IPS-NIHi7 (cell line): ENCODE data around the gene TAAR1.
A peak's percentile ranks its signal among the peaks of the same experiment; 100 is the strongest.
"Not testable (repeated sequence)": the region's sequence is repeated elsewhere in the genome, so short reads cannot be mapped to it uniquely, and the experiment has no call there.

ENCODE experiments used
- DNase-seq: peaks from one replicate; pipeline ENCODE4 v3.0.0; 2012; ENCODE audit warnings: mixed read lengths; ENCODE audit errors: extremely low spot score

The TAAR1 gene

GRCh38 chr6:132661906-132662305 is 2.9 kb upstream of the TAAR1 start:
- DNase-seq, result no peak

DNA sequence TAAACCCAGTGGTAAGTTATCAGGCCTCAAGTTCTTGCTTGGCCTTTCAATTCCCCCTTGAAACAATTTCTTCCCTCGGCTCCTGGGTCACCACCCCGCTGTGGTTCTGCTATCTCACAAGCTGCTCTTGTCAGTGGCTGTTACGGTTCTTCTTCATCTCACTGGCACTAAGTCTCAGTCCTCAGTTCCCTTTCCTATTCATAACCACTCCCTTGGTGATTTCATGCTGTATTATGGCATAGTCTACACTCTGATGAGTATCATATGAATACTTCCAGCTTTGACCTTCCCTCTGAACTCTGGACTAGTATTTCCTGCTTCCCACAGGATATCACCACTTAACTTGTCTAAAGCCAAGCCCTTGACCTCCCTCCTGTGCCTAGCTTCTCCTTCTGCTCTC is 7.9 kb downstream of the TAAR1 start:
- no peak for DNase-seq

DNA sequence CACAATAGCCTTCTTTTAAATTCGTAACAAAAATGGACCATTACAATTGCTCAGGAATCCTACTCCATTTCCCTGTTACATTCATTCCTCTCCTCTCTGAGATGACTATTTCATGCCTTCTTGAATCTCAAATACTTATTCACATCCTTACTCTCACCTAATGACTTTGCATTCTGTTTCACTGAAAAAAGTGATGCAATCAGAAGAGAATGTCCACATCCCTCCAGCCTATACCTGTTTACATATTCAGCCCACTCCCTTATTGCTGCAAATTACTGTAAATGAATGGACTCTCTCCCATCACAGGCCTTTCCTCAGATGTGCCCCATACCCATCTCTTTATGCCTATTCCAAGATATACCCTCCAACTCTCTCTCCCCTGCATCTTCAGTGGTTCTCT is 8.6 kb downstream of the TAAR1 start:
- no peak for DNase-seq

GRCh38 chr6:132648828-132649227 is 10.2 kb downstream of the TAAR1 start:
- DNase-seq, result no peak

DNA sequence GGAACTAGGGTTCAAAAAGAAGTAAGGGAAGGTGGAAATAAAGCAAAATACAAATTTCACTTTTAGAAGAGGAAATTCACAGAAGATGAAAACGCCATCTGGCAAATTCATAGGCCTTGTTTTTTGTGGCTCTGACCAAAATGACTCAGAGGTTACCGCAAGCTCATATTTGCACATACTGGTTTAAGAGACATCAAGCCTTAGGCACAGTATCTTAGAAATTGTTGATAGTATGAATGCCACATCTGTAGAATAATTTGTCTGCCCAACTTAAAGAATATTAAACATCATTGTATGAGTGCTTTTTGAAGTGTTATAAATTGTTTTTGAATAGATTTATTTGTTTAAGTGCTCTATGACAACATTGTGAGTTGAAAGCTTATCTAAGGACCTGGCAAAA is 10.6 kb downstream of the TAAR1 start:
- no peak for DNase-seq

GRCh38 chr6:132643547-132643946 is 15.4 kb downstream of the TAAR1 start:
- no peak for DNase-seq

DNA sequence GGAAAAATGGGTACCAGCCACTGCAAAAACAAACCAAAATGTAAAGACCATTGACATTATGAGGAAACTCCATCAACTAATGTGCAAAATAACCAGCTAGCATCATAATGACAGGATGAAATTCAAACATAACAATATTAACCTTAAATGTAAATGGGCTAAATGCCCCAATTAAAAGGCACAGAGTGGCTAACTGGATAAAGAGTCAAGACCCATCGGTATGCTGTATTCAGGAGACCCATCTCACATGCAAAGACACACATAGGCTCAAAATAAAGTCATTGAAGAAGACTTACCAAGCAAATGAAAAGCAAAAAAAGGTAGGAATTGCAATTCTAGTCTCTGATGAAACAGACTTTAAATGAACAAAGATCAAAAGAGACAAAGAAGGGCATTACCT is 21.8 kb downstream of the TAAR1 start:
- DNase-seq, result not testable (repeated sequence)

GRCh38 chr6:132635906-132636305 is 23.1 kb downstream of the TAAR1 start:
- not testable (repeated sequence) for DNase-seq

DNA sequence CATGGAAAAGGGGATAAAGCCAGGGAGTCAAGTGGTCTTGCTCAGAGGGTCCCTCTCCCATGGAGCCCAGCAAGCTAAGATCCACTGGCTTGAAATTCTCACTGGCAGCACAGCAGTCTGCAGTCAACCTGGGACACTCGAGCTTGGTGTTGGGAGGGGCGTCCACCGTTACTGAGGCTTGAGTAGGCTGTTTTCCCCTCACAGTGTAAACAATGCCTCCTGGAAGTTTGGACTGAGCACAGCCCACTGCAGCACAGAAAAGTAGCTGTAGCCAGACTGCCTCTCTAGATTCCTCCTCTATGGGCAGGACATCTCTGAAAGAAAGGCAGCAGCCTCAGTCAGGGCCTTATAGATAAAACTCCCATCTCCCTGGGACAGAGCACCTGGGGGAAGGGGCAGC is 23.7 kb downstream of the TAAR1 start:
- DNase-seq, result not testable (repeated sequence)

DNA sequence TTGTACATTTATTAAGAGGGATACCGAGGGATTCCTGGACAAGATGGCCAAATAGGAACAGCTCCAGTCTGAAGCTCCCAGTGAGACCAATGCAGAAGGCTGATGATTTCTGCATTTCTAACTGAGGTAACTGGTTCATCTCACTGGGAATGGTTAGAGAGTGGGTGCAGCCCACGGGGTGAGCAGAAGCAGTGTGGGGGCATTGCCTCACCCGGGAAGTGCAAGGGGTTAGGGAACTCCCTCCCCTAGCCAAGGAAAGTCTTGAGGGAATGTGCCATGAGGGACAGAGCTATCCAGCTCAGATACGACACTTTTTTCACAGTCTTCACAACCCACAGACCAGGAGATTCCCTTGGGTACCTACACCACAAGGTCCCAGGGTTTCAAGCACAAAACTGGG is 24.2 kb downstream of the TAAR1 start:
- no peak for DNase-seq

- DNase-seq, result no peak
Measured at GRCh38 chr6:132633362-132633761, 25.6 kb downstream of the TAAR1 start.

GRCh38 chr6:132624175-132624574 is 34.8 kb downstream of the TAAR1 start, which contains the start of gene TAAR2:
Gene TAAR2 (minus strand): TSS chr6:132624275. CDS start chr6:132624275, 0 bp downstream.
- DNase-seq, result no peak

- no peak for DNase-seq
Measured at GRCh38 chr6:132623106-132623845, 35.7 kb downstream of the TAAR1 start.

- DNase-seq, result no peak
Measured at GRCh38 chr6:132616677-132617076, 42.3 kb downstream of the TAAR1 start.

- no peak for DNase-seq
Measured at GRCh38 chr6:132614554-132614953, 44.4 kb downstream of the TAAR1 start.

GRCh38 chr6:132612449-132613108 is 46.4 kb downstream of the TAAR1 start:
- no peak for DNase-seq

DNA sequence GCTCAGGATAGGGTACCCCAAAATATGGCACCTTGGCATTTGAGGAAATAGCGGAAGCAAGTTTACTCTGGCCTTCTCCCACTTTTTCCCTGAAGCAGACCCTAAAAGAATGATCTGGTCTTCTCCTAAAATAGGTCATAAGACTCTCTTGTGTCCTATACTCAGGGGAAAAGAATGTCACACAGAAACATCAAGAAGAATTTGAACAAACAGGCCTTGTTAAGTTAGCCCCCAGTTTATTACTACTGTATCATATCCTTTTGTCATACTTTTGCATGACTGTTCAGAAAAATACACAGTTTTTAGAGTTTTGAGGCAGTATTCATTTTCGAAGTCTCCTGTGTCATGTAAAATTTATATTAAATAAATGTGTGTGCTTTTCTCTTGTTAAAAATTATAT is 47.4 kb downstream of the TAAR1 start:
- no peak for DNase-seq

DNA sequence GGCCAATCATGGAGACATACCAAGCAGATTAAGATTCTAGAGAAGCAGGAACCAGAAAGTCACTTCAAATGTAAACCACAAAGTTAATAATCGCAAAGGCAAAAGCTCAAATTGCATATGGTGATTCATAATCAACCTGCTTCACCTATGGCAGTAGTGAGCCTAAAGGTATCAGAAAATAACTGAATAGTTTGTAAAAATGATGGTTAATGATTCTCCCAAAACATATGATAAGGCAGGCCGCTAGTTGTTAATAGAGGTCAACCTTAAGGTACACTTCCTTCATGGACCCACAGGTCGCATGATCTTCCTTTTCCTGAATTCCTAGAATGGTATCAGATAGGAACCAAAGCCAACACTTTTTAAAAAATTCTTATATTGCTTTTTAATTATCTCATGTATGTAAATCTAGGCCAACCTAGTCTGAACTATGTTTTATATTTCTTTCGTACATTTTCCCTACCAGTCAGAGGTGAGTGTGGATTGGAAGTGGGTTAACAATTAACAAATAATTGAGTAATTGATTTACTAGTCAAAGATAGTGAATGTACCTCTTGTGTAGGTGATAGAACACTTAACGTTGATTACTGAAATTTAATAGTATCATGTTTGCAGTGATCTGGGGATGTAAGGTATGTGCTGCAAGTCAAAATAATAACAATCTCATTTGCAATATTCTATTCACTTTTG is 51.3 kb downstream of the TAAR1 start:
- DNase-seq, result no peak

GRCh38 chr6:132604635-132605152 is 54.3 kb downstream of the TAAR1 start:
- DNase-seq, result no peak

DNA sequence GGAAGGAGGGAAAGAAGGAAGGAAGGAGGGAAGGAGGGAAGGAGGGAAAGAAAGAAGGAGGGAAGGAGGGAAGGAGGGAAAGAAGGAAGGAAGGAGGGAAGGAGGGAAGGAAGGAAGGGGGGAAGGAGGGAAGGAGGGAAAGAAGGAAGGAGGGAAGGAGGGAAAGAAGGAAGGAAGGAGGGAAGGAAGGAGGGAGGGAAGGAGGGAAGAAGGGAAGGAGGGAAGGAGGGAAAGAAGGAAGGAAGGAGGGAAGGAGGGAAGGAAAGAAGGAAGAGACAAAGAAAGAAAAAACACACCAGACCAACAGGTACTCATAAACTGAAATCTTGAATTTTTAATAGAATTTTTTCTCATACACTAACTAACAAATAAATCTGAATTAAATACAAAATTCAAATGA is 58.1 kb downstream of the TAAR1 start:
- not testable (repeated sequence) for DNase-seq

- peak; percentile 64 for DNase-seq
Measured at GRCh38 chr6:132598473-132598872, 60.5 kb downstream of the TAAR1 start.

DNA sequence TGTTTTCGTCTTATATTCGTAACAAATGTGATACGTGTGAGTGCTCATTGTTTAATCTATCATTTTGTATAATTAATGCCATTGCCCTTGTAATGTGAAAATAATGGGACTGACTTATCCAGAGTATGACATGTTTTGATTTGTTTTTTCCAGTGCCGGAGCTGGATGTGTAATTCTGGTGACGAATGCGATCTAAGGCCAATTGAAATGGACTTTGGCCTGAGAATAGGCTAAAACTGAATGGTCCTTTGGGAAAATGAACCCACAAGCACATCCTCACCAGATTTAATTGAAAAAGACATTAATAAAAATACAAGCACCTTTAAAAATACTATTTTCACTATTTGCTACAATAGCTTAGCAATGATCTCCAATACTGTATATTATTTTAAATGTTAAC is 62.8 kb downstream of the TAAR1 start:
- DNase-seq, result no peak
